ENCODE data around the gene FADD. TPM values are rescaled to one million over a fixed set of nuclear protein-coding genes. Genes with fewer than 3 reads are reported as not detected.

The FADD gene
- total and polyA plus RNA-seq, 2 donors (not counting 3 experiments of a cell fraction or from before 2014, with no cell fraction given), result 35.4 to 45.1 TPM

DNA sequence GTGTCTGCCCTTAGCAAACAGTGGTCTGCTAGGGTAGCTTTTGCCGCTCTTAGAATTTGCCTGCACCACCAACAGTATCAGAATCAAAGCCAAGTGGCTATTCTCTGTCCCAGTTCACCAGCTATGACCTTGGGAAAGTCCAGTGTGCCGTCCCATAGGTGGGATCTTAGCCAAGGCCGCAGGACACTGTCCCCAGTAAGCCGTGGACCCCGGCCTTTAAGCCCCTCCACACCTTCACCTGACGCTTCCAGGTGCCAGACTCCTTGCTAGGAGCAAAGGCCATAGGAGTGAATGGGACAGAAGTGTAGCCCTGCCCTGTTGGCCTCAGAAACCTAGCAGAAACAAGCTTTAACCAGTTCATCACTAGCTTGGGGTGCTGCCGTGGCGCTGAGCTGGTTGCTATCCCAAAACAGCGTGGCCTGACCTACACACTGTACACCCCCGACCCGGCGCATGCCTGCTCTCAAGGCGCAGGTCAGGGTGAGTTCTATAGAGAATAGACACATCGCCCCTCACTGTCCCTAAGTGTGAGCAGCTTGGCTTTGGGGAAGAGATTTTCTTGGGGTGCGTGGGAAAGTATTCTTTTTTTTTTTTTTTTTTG is 4.5 kb downstream of the FADD start:
- no peaks in the 10 kb centered on the region for H3K27me3 ChIP-seq (ENCODE audit: control insufficient read depth in 2 of 2, insufficient read depth in 2 of 2, low read length in 2 of 2)
- BruUV-seq (replicated peaks), result no TSS peak
- CTCF ChIA-PET, result interaction anchor here (0.6 kb wide), 1 partner anchor 493 kb away, joined by 5 read pairs; no protein-coding TSS in a partner anchor

More for the DNA sequence above, 4.5 kb downstream of the FADD start:
- H4K20me1 ChIP-seq (replicated peaks; ENCODE audit: control insufficient read depth, extremely low read depth, insufficient read depth, low read length), result no peaks in the 10 kb centered on the region
- no peak for TF ChIP-seq FOS (IDR thresholded peaks at IDR 0.05; ENCODE audit: borderline replicate concordance, insufficient read depth, low read length)
- TF ChIP-seq POLR2A (IDR thresholded peaks at IDR 0.05; ENCODE audit: low read depth, low read length), result no peak
- no peak for TF ChIP-seq EZH2 (IDR thresholded peaks at IDR 0.05; ENCODE audit: borderline replicate concordance, low read depth, low read length, severe bottlenecking)
- no peak for TF ChIP-seq GATA2 (IDR thresholded peaks at IDR 0.05; ENCODE audit: insufficient read depth, insufficient read length, low read depth, low read length)
- TF ChIP-seq, protein P1, sequence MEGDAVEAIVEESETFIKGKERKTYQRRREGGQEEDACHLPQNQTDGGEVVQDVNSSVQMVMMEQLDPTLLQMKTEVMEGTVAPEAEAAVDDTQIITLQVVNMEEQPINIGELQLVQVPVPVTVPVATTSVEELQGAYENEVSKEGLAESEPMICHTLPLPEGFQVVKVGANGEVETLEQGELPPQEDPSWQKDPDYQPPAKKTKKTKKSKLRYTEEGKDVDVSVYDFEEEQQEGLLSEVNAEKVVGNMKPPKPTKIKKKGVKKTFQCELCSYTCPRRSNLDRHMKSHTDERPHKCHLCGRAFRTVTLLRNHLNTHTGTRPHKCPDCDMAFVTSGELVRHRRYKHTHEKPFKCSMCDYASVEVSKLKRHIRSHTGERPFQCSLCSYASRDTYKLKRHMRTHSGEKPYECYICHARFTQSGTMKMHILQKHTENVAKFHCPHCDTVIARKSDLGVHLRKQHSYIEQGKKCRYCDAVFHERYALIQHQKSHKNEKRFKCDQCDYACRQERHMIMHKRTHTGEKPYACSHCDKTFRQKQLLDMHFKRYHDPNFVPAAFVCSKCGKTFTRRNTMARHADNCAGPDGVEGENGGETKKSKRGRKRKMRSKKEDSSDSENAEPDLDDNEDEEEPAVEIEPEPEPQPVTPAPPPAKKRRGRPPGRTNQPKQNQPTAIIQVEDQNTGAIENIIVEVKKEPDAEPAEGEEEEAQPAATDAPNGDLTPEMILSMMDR (IDR thresholded peaks at IDR 0.05; ENCODE audit: extremely low read depth in 1 of 2, insufficient read depth in 1 of 2, low read depth in 1 of 2, low read length in 2 of 2), result no peak
- TF ChIP-seq MAX (IDR thresholded peaks at IDR 0.05; ENCODE audit: insufficient read depth, insufficient read length), result no peak
- TF ChIP-seq POLR2AphosphoS5 (IDR thresholded peaks at IDR 0.05; ENCODE audit: insufficient read depth, low read depth, low read length), result no peak
- TF ChIP-seq MYC (IDR thresholded peaks at IDR 0.05; ENCODE audit: low read depth, low read length), result no peak
- no peak for TF ChIP-seq JUN (IDR thresholded peaks at IDR 0.05; ENCODE audit: borderline replicate concordance, insufficient read depth, insufficient read length, low read depth)
- DNase-seq (ENCODE audit: low read depth, low spot score) (no peak), FAIRE-seq (no peak)
- peaks cover 13% of the 10 kb centered on the region for H3K4me1 ChIP-seq (ENCODE audit: control insufficient read depth, extremely low read depth, insufficient read depth, low read length)
- H2AFZ ChIP-seq (ENCODE audit: low read depth, low read length), result no peak overlapping the region
- peaks cover 38% of the 10 kb centered on the region for H3K79me2 ChIP-seq (ENCODE audit: control insufficient read depth, insufficient read depth, low read length)
- dilution Hi-C loops (cut with MboI; ENCODE audit: extremely low pct_ligation_motif_present, low sequenced_read_pairs) (no loop called here), intact Hi-C loops (cut with micrococcal nuclease) (no loop called here)
- peaks cover 8 to 16% of the 10 kb centered on the region in 2 experiments for H3K36me3 ChIP-seq (ENCODE audit: control insufficient read depth in 2 of 2, extremely low read depth in 1 of 2, insufficient read depth in 2 of 2, low read length in 2 of 2)
- no peak overlapping the region for H3K27ac ChIP-seq (ENCODE audit: insufficient read depth, low read depth, low read length)
- H3K9me1 ChIP-seq (replicated peaks; ENCODE audit: control insufficient read depth, extremely low read depth, insufficient read depth, low read length), result no peaks in the 10 kb centered on the region
- H3K4me3 ChIP-seq (replicated peaks in 1 of 3; ENCODE audit: insufficient read depth in 1 of 3, low read depth in 1 of 3, low read length in 3 of 3), result no peak overlapping the region
- H3K9me3 ChIP-seq (replicated peaks; ENCODE audit: control insufficient read depth, insufficient read depth, low read length), result no peaks in the 10 kb centered on the region
- no peak overlapping the region for H3K9ac ChIP-seq (replicated peaks; ENCODE audit: extremely low read depth, insufficient read depth, low read length)
- no peak overlapping the region for H3K4me2 ChIP-seq (ENCODE audit: insufficient read depth, low read length)
- POLR2A ChIA-PET, result no interaction called here

Data from endothelial cell of umbilical vein (primary cell).